NCI-H226 (cell line): ENCODE measurements around the gene CDK5R1.
"Not testable (repeated sequence)": the region's sequence is repeated elsewhere in the genome, so short reads cannot be mapped to it uniquely, and the experiment has no call there.

Experiments
- DNase-seq: peaks from one replicate; pipeline ENCODE4 v3.0.0-alpha.2; 2015

The CDK5R1 gene

DNA sequence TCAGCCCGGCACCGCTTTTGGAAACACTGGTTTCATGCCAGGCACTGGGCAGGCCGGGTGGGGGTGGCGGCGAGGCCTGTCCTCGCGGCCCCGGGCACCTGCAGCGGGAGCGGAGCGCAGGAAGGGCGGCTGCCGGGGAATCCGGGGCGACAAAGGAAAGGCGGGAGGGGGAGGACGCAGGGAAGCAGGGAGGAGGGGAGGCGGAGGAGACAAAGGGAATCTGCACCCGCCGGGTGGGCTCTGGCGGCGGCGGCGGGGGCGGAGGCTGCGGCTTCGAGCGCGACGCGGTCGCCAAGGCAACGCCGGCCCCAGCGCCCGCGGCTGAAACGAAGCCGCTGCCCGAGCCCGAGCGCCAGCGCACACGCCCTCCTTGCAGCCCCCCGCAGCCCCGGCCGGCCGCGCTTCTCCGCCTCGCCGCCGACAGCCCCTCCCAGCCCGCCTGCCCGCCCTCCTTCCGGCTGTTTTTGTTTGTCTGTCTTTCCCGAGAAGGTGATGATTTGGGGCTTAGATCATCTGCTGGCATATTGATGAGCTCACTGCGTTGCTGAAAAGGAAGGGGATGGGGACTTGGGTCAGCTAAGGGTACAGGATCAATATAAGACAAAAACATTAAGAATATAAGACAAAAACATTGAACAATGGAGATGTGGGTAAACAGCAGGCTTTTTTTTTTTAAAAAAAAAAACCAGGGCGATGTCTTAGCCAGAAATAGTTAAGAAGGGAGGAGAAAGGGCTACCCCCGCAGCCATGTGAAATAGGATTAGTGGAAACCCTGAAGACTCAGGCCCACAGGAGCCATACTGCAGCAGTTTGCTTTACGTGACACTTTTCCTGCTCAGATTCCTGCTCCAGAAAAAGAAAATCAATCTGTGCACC, 32.7 kb downstream of the CDK5R1 start:
- DNase-seq = peak; percentile 37

DNA sequence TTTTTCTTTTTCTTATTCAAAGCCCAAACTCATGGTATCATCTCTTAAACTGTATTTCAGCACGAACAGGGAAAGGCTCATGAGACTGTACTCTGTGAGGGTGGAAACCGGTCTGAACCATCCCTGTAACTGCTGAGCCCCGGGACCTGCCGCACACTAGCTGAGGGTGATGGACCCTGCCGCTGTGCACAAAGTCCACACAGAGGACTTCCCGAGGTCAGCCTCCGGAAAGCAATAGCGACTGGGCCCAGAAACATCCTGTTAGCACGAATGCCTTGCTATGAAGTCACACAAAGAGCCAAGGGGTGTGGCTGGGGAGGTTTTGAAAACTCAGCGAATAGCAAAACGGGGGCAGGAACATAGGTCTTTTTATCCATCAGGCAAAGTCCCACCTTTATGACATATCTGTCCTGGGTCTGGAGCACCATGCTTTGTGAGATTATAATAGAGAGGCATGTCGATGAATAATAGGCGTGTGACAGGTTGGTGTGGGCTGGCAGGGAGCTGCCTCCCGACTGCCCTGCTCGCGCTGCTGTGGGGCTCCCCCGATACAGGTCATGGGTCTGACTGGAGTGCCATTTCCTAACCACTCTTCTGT, 33.4 kb downstream of the CDK5R1 start:
- DNase-seq = peak; percentile 15

DNA sequence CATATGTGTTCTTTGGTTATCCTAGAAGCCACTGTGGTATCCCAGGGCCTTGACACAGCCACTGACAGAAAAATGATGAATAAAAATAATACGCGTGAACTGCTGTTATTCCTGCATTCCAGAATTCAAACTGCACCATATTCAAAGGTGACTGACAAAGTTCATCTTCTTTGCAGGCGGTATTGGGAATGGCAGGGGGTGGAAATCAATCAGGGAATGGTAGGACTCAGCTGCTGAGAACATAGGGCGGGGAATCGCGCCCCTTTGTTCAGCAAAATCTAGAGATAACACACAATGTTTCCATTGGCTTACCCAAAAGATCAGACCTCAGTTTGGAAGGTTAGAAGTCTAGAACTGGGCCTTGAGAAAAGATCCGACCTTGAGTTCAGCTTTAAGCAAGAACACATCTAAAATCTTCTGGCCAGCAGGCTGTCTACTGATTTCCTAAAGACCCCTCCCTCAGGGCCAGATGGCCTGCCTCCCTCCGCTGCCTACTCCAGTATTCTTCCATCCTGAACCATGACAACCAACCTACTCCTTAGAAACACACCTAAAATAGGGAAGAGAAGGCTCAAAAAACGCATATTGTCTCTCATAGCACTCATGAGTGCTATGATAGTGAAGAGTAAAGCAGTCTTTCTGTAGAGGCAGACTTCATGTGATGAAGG, 34.1 kb downstream of the CDK5R1 start:
- DNase-seq = no peak

DNA sequence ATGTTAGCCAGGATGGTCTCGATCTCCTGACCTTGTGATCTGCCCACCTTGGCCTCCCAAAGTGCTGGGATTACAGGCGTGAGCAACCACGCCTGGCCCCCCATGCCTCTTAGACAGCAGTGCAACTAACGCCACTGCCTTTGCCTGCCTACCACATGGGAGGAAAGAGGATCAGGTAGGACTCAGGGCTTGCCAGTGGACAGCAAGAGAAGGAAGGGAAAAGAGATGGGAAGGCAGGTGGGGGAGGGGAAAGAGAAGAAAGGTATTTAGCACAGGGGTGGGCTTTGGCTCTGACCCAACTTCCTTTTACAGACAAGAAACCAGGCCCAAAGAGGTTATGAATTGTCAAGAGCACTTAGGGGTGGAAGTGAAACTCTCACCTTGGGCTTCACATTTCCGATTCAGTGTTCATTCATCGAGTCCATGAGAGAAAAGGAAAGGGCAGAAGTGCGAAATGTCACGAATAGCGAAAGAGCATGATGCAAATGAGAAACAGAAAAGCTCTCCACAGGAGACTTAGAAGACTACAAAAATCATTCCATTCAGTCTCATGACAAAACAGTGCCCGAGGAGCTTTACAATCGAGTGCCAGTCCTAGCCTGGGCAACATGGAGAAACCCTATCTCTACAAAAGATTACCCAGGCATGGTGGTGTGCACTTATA, 36.4 kb downstream of the CDK5R1 start:
- no peak for DNase-seq

DNA sequence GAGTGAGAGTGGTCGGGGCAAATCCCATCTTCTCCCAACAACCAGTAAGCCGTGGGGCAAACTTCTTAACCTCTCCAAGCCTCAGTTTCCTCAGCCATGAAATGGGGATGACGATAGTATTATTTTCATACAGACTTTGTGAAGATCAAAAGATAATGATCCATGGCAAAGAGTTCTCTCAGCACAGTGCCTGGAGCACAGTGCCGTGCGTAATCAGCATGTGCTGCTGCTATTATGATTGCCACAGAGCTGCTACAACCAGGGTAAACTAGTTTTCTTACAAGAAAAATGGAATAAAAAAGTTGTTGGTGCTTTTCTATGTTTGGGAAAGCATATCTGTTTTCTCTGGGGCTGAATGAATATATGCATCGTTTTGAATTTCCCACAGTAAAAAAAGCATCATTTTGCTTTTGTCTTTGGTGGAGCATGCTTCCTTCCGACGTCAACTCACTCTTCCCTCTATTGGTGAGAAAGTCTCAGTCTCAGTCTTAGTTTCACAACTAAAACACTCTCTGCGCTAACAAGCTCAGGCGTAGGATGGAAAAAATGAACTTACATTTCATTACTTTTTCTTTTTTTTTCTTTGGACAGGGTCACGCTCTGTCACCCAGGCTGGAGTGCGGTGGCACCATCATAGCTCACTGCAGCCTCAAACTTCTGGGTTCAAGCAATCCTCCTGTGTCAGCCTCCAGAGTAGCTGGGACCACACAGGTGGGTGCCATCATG, 37.2 kb downstream of the CDK5R1 start:
- no peak for DNase-seq

DNA sequence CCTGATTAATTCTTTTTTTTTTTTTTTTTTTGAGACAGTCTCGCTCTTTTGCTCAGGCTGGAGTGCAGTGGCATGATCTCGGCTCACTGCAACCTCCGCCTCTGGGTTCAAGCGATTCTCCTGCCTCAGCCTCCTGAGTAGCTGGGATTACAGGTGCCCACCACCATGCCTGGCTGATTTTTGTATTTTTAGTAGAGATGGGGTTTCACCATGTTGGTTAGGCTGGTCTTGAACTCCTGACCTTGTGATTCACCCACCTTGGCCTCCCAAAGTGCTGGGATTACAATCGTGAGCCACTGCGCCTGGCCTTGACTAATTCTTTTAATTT, 37.7 kb downstream of the CDK5R1 start:
- DNase-seq = not testable (repeated sequence)

DNA sequence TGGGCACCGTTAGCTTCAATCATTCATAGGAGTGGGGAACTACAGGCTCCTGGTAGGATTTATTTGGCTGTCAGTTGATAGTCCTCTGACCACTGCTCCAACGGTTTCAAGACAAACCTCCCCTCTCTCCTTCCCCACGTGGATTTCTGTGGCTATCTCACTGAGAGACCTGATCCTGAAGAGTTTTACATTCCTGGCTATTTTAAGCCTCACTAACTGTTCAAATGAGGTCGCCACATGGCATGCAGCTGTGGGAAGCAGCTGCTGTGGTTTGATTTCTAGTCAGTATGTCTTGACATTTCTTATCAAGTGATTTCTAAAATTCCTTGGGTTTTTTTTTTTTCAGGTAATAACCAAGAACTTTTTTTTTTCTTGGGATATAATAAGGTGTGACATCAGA, 38.3 kb downstream of the CDK5R1 start:
- DNase-seq = peak; percentile 48

DNA sequence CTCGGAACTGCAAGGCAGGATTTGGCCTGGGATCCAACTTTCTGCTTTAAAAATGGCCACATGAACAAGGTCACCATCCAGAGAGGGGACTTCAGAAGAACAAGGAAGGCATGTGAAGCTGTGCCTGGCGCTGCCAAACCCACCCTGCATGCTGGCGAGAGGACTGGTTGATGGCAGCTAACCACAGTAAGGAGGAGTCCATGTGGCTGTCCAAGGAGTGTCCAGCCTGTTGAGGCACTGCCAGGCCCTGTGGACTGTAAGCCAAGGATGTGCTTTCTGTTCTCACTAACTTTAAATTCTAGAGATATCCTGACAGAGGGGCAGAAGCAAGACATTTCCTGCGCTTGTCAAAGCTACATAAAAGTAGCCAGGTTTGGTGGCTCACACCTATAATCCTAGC, 40.4 kb downstream of the CDK5R1 start:
- no peak for DNase-seq

DNA sequence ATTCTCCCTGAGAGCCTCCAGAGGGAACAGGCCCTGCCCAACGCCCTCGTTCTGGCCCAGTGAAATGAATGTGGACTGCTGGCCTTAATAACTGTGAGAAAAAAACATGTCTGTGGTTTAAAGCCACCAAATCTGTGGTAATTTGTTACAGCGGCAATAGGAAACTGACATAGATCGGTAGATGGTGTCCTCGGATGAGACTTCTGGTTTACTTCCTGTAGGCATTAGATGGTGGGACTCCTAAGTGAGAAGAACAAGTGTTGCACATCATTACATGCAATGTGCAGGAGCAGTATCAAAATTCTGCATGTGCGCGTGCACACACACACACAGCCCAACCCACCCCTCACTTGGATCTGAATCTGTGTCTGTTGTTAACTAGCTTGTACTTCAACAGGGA, 42.0 kb downstream of the CDK5R1 start:
- no peak for DNase-seq

DNA sequence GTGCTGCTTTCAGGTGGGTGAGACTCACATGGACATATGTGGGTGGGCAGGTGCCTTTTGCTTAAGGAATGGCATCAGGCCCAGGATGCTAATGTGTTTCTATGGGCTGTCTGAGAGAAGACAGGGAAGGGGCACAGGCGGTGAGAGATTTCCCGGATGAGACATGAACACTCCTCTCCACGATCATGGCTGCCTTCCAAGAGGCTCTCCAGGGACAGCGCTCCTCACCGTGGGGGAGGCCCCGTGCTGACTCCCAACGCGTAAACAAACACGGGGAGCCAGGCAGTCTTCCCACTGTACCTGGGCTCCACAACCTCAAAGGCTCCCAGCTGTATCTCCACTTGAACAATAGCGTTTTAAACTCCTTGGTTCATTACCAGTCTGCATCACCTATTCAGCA, 42.8 kb downstream of the CDK5R1 start:
- no peak for DNase-seq

DNA sequence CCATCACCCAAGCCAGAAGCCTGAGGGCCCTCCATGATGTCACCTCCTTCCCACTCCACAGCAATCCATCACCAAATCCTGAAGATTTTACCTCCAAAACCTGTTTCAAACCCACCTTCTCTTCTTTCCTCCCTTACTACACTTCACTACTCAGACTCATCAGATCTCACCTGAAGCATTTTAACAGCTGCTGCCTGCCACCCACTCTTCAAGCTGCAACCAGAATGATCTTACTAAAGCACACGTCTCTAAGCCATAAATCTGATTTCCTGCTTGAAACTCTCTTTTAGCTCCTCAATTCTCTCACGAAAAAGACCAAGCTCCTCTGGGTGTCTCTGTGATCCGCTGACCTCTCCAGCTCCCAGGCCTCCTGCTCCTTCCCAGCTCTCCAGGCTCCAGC, 46.5 kb downstream of the CDK5R1 start:
- DNase-seq = no peak

DNA sequence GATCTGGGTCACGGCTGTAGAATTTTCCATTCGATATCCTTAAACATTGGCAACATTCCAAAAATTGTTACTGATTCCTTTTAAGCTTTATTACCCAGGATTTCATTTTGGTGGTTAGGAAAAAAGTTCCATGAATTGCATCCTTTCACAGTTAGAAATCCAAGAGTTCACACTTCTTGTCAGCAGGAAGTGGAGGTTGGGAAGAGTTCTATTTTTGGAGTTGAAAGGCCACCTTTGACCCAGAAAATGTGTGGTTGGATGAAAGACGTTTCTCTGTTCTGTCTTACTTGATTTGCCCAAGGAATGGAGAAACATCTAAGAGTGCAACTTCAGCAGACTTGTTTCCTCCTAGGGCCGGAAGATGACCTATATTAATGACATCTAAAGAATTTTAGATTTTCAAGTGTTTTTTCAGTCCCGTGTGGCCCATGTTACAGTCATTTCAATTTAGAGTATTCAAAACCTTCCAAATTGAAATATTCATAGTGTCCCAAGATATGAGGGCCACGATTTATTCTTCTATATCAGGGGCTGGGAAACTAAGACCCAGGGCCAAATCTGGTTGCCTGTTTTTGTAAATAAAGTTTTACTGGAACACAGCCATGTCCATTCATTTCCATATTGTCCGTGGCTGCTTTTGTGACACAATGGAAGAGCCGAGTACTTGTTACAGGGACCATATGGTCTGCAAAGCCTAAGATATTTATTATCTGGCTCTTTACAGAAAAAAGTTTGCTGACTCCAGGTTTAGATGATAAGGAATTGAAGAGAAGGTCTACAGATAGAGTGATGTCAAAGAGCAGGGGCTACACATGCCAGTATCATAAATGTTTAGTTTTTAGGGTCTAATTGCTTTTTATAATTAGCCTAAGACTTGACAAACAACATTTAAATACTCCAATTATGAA, 50.2 kb downstream of the CDK5R1 start:
- DNase-seq = no peak
